Activated T-cell treated with anti-CD3 and anti-CD28 coated beads for 48 hours (primary cell): ENCODE measurements around the gene DGKE.
A peak's percentile ranks its signal among the peaks of the same experiment; 100 is the strongest.

Experiments used
- DNase-seq: peaks from one replicate; pipeline ENCODE4 v3.0.0-alpha.2; 2020; ENCODE audit warnings: low read depth

Gene DGKE

DNA sequence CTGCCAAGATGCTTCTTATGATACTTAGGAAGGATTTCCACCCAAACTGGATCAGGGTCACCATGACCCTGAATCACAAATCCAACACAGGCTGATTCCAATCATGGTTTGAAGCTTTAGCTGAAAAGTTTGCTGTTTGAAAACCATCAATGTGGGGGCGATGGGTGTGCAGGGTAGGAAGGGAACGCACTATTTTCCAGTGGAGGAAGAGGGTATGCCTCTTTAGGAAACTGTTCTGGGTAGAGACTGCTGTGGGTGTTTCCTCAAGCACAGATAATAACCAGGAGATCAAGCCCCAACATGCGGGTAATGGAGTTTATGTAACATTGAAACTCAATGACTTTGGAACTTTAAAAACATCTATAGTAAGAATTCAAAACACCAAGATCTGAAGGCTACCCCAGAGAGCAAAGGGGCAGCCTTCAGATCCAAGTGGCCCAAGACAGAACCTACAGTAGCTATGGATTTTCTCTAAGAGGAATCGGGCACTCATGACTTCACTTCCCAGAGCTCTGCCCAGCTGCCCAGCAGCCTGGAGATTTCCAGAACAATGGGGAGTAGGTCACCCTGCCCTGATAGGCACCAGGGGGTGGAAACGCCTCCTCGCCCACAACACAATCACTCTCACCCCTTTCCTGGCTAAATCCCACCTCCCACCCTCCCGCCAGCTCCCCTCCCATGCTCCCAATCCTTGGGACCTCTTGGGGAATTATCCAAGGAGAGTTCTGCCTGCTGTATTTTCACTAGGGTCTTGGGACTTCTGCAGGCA lies 57.1 kb downstream of the DGKE start:
- no peak for DNase-seq

DNA sequence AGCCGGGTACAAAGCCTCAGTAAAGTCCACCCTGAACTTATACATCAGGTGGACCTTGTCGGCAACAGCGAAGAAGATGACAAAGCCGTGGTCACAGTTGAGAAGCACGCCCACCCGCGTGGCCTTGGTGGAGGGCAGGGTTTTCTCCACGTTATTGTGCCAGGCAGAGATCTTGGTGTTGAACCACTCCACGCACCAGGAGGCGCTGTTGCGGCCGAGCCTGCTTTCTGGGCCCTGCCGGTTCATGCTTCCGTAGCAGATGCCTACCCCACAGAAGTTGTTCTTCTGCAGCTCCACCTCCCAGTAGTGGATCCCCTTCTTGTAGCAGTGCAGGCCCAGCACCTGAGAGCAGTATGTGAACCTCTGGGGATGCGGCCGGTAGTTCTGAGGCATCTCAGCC lies 57.8 kb downstream of the DGKE start:
- DNase-seq: peak; percentile 54

DNA sequence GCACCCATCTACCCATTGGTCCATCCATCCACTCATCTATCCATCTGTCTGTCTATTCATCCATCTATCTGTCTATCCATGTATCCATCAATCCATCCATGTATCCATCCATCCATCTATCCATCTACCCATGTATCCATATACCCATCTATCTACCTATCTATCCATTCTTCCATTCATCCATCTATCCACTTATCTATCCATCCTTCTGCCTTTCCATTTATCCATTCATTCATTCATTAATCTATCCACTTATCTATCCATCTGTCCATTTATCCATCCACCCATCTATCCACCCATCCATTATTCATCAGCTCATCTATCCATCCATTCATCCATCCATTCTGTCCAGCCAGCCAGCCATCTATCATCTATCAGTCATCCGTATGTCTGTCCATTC lies 58.4 kb downstream of the DGKE start:
- no peak for DNase-seq

DNA sequence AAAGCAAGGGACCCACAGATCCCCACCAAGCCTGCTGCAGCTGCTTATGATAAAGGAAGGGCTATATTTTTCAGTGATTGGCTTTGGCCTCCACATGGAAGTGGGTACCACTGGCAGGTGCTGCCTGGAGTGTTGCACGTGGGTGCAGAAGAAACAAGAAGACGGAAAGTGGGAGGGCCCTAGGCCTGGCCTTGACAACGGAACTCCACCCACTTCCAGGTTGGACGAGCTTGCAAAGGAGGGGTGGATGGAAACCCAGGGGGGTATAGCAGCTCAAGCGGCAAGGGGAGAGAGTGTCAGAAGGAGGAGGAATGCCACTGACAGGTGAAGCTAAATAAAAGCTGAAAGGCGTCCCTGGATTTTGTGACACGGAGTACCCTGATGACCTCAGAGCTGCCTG lies 59.6 kb downstream of the DGKE start:
- no peak for DNase-seq

DNA sequence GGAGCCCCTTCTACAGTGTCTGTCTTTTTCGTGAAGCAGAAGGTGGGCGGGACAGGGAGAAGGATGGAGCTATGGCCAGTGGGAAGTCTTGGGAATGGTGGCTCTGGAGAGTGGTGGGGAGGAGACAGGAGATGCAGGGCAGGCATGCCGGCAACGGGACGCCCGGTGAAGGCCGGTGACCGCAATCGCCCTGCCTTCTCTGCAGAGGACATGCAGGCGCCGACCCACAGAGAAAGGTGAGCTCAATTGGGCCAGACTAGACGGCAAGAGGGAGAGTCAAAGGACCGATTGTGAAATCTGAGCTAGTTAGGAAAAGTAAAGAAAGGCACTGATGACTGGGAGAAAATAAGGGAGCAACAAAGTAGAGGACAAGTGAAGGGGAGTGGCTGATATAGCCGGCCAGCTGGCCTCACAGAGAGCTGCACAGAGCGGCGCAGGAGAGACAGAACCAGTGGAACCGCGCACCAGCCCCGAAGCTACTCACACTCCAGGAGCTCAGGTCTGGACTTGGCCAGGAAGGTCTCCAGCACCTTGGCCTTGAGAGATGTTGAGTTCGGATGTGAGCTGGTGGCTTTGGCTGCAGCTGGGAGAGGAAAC lies 61.0 kb downstream of the DGKE start:
- DNase-seq: no peak

DNA sequence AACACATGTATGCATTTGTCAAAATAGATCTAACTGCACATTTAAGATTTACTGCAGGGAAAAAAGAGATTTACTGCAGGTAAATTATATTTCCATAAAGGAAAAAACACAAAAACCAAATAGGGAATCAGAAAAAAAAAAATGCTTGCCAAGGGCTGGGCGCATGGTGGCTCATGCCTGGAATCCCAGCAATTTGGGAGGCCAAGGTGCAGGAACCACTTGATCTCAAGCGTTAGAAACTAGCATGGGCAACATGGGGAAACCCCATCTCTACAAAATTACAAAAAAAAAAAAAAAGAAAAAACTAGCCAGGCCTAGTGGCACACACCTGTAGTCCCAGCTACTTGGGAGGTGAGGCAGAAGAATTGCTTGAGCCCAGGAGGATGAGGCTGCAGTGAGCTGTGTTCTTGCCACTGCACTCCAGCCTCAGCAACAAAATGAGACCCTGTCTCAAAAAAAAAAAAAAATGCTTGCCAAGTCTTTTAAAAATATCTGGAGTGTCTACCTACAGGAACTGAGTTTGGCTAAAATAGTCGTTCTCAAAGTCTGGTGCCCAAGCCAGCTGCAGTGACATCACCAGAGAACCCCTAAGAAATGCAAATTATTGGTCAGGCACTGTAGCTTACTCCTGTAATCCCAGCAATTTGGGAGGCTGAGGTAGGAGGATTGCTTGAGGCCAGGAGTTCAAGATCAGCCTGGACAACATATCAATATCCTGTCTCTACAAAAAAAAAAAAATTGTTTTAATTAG lies 62.4 kb downstream of the DGKE start:
- DNase-seq: no peak

DNA sequence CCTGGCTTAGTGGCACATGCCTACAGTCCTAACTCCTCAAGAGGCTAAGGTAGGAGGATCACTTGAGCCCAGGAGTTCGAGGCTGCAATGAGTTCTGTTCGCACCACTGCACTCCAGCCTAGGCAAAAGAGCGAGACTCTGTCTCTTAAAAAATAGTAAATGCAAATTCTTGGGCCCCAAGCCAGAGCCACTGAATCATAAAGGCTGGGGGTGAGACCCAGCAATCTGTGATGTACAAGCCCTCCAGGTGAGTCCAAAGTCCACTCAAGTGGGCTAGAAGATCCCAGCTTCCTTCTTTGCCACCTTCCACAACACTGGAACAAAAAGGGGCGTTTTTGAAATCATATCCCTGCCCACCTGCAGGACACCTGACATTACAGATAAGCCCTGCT lies 63.0 kb downstream of the DGKE start:
- DNase-seq: no peak

DNA sequence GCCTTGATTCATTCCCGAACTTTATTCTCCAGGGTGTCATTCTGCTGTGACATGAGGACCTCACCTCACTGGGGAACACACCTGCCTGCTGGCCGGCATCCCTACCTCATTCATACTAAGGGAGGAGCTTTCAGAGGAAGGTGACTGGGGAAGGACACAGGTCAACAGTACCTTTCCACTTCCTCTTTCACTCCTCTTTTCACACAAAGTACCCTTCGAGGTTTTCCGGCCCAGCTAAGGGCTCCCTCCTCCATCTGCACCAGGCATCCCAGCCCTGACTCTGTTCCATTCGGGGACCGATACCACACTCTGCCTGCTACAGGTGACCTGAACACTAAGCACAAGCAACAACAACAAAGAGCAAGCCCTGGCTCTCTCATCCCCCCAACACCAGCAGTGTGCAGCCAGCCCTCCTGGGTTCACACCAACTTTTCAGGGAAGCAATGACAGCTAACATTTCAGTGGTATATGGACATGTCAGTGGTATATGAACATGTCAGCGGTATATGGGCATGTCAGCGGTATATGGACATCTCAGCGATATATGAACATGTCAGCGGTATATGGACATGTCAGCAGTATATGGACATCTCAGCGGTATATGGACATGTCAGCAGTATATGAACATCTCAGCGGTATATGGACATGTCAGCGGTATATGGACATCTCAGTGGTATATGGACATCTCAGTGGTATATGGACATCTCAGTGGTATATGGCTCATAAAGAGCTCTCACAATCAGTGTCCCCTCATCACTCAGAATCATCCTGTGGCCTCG lies 63.9 kb downstream of the DGKE start:
- no peak for DNase-seq

DNA sequence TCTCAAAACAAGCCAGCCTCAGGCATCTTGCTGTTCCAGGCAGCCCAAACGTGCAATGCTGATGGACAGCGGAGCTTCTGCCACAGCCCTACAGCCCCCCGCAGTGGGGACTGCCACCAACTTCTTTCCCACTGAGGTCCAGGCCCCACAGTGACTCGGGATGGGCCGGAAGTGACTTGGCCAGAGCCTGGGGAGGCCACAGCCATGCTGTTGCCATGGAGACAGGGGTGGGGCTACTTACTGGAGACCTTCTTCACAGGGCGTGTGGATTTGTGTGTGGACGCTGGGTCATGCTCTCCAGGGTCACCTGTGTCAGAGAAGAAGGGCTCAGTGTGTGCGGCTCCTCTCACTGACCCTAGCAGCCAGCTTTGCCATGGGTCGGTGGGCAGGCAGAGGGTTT lies 64.9 kb downstream of the DGKE start:
- DNase-seq: no peak

DNA sequence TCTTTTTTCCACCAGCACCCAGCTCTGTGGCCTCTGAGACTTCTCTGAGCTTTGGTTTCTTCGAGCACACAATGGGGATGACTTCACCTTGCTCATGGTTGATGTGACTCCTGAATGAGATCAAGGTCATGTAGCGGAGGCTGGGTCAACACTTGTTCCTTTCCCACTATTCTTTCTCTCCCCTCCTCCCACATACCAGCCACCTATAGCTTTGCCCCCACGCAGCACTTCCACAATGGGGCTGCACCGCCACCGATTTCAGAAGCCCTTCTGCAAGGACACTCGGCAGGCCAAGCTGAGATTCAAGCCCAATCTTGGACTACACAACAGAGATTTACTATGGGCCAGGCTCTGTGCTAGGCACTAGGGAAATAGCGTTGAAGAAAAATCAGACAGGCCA lies 65.5 kb downstream of the DGKE start:
- DNase-seq: no peak

DNA sequence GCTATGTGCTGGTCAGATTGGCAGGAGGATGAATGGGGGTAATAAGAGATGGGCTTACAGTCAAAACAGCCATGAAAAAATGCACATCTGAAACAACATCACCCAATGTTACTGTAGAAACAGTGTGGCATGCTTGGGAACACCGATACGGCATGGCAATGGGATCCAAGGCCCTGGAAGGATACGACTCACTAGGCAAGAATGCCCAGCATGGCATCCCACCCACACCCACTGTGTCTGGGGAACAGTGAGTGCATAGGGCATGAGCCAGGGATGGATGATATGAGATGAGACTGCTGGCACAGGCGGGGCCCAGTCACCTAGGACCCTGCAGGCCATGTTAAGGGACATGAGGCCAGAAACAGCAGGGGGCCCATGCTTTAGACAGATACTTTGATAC lies 68.4 kb downstream of the DGKE start:
- no peak for DNase-seq

DNA sequence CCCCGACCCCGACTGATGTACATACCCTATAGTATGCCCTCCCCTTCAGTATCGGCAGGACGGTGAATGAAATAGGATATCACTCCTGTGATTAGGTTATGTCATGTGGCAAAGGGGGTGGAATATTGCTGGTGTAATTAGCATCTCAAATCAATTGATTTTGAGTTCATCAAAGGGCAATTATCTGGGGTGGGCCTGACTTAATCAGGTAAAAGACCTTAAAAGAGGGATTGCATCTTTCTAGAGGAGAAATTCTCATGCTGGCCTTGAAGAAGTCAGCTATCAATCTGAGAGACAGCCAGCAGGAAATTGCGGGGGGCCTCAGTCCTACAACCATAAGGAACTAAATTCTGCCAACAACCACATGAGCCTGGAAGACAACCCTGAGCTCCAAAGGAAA lies 69.6 kb downstream of the DGKE start:
- DNase-seq: no peak

DNA sequence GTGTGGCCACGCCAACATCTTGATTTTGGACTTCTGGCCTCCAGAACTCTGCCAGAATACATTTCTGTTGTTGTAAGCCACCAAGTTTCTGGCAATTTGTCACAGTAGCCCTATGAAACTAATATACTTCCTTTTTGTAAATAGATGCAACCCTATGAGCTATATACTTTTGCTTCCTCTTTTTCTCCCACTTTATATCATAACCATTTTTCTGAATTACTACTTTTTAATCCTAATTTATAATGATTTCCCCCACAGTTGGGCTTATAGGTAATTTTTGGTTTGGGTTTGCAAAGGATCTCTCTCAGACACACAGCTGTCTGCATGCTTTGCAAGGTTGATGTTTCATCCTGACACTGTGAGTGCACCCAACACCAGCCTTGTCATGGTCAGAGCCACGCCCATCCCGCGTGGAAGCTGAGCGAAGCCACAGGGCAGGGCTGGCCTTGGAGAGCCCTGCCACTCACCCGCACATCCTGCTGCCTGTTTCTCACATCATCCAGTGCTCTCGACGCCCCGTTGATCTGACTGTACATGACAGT lies 74.1 kb downstream of the DGKE start:
- no peak for DNase-seq

DNA sequence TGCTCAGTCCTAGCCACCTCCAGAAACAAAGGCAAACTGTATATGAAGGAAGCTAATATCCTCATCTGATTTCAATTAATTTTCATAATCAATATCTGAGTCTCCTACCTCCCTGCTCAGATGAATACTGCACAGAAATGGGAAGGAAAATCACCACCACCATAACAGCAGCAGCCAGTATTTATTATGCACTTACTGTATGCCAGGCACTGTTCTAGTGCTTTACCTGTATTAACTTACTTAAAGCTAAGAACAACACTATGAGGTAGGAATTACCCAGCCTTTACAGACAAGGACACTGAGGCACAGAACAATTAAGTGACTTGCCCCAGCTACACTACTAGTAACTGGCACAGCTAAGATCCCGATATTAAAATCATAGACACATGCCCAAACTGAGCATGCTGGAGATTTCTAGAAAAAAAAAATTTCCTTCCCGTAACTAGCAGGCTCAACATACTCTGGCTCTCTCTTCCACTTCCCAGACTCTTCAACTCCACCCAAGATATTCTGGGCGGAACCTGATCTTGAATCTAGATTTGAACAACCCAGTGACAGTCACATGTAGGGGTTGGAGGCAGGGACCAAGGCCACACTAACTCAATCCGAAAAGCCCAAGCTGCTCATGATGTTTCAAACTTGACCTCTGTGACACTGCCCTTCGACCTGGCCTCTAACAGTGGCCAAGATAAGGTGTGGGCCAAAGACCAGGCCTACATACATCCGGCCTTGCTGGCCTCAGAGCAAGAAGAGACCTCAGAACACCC lies 76.0 kb downstream of the DGKE start:
- no peak for DNase-seq

DNA sequence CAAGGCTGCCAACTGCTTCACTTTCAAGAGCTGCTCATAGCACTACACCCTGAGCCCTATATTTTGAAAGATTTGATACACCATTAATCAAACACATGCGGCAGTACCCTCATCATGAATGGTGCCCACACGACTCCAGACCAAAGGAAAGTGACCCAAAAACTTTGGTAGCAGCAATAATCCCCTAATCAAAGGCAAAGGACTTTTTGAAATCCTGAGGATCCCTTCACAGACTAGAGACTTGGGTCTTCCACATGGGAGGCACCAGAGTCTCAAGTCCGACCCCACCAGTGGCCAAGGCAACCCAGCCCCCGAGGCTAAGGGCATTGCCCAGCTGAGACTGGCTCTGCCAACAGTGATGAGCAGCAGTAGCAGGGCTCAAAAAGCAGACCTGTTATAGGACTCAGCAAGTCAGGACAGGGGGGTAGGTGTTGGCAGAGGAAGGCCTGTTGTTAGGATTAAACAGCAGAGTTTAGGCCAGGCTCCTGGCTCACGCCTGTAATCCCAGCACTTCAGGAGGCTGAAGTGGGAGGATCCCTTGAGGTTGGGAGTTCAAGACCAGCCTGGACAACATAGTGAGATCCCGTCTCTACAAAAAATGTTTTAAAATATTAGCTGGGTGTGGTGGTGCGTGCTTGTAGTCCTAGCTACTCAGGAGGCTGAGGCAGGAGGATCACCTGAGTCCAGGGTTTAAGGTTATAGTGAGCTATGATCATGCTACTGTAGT lies 76.7 kb downstream of the DGKE start:
- DNase-seq: no peak

DNA sequence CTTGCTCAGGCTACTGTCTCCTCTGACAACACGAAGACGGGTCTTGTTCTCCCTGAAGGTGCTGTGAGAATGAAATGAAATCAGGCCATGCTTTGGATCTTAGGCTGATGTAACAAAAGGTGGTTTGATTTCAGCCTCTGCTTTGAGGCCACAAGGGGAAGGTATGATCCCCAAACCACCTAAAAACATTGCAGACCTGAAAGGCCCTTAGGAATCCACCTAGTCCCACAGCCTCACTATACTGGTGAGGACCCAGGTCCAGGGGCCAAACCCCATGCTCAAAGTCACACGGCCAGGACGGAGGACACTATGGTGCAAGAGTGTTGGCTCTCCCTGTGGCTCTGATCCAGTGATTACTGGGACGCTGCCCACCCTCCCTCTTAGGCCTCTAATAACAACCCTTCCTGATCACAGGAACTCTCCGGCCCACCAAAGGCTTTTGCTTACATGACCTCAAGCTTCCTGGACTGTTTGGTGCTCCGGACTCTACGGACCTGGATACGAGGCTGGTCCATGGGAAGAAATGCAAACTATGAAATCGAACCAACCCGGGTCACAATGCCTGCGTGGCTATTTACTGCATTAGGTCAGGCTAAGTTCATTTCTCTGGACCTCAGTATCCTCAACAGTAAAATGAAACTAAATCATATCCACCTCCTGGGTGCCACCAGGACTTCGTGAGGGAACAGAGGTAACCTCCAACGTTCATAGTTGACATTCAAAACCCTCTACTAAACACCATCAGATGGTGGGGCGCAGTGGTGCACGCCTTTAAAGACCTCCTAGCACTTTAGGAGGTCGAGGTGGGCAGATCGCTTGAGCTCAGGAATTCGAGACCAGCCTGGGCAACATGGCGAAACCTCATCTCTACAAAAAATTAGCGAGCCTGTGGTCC lies 78.4 kb downstream of the DGKE start:
- no peak for DNase-seq

DNA sequence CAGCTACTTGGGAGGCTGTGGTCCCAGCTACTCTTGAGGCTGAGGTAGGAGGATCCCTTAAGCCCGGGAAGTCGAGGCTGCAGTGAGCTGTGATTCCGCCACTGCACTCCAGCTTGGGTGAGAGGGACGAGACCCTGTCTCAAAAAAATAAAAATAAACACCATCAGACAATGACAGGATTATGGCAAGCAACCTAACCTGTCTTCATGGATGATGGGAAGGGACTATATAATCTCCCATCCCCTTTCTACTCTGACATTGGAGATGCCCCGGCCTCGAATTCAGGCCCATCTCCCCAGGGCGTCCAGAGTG lies 79.0 kb downstream of the DGKE start:
- no peak for DNase-seq

DNA sequence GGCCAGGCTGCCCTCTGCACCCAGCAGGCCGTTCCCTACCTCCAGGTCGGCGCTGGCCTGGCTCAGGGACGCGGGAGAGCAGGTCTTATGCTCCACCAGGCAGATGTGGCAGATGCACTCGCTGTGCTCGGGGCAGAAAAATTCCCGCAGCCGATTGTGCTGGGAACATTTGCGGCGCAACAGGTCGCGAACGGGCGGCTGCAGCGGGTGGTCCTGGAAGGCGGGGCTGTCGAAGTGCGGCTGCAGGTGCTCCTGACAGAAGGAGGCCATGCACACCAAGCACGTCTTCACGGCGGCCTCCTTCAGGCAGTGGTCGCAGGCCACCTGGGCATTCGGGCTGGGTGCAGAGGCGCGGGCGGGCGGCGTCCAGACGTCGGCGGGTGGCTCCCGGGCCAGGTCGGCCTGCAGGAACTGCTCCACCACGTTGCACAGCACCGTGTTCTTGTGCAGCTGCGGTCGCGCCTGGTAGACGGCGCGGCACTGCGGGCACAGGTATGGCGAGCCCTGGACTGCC lies 79.5 kb downstream of the DGKE start:
- peak; percentile 17 for DNase-seq

DNA sequence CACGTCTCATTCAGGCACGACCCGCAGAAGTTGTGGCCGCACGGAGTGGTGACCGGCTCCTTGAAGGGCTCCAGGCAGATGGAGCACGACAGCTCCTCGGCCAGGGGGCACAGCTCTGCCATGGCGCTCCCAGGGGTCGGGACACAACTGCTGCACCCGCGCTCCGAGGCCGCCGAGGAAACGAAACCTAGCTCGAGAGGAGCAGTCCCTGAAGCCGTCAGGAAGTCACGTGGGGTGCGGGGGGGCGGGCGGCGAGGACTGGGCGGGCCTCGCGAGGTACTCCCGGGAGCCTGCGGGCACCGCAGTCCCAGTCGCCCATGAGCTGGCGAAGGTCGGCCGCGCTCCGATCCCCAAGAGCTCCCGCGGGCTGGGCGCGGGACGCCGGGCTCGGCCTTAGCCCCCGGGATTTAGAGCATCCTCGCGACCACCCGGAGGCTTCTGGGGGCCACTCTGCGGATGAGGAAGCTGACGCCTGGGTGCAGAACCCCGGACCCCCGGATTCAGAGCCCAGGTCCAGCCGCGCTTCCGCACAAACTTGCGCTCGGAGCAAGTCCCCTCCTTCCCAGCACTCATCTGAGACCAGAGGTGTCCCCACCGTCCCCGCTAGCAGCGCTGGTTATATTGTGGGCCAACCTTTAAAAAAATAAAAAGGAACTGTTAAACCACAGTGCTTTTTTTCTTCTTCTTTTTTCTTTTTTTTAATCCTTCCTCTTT lies 80.1 kb downstream of the DGKE start, which contains the start of gene TRIM25:
Gene TRIM25 (minus strand): TSS at position 183 of the 714 bp plus-strand sequence. CDS start 61 bp downstream, at position 122.
- DNase-seq: peak; percentile 86
